Left colon (tissue), 2 donors: ENCODE data around the gene GC. TPM values are rescaled to one million over a fixed set of nuclear protein-coding genes. Genes with fewer than 3 reads are reported as not detected.
"Not testable (repeated sequence)": the region's sequence is repeated elsewhere in the genome, so short reads cannot be mapped to it uniquely, and the experiment has no call there.

Experiments used
- ATAC-seq: fragments of 200-7000 bp; cut with Tn5 transposase; one replicate; pipeline ENCODE4 v1.9.1; 2020; ENCODE audit warnings: mild to moderate bottlenecking, moderate library complexity
- DNase-seq, 2 donors: peaks; one replicate each; pipeline ENCODE4 v3.0.0-alpha.2; 2020
- intact Hi-C, 2 donors: fragments of 100-400 bp; cut with DNase I in 1 of 2; cut with micrococcal nuclease in 1 of 2; formaldehyde crosslinking; loops; one replicate each; pipeline versions ENCODE4 v1.11.2 to v1.14.0; 2022; cut with DNase I, micrococcal nuclease
- total RNA-seq, 2 donors: library from RNA; stranded (reverse); fragmentation: NEBNext Ultra II Directional; extraction: Animal tissue kit (Norgen Biotek cat#: 25700); gene quantifications; one replicate each; pipeline ENCODE4 v1.2.1, GENCODE V29; 2021
- donor health status: DM: no; HTN: no; CAD: no.
- donor health status: DM: yes; HTN: yes; CAD: no.

GC gene
- total RNA-seq, 2 donors from 2014 or later: not detected

DNA sequence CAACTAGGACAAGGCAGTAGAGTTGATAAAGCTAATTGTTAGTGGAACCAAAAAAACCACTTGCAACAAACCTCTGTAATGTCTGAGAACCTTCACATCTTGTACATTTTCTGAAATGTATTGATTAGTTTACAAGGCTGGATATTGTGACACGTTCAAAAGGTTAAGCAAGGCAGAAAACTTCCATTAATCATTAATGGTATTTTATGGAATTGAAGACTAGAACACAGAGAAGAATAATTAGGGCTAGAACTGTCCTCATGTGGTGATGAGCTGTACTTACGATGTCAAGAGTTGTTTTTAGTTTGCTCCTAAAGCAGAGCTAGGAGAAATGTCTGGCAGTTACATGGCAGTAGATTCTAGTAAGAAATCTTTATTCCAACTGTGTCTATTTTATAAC lies 12.3 kb downstream of the GC start:
- intact Hi-C loops: no loop called here
- ATAC-seq (no peak), DNase-seq (no peak)

- ATAC-seq: no peak
- DNase-seq: no peak
- intact Hi-C loops: no loop called here
Observed at GRCh38 chr4:71769434-71769833, 14.4 kb downstream of the GC start.

DNA sequence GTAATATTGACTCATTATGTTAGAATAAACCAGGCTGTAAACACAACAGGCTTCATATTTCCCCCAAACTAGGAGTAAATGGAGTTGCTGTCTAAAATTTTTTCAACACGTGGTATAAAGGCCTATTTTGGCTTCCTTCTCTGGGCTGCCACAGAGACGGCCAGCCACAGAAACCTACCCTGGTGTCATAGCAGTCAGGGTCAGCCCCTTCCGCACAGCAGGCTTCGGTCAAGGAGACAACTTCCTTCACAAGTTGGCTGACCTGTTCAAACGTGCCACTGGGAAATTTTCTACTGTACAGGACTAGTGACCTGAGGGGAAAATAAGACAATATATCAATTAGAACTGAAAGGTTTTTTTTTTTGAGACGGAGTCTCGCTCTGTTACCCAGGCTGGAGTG lies 15.8 kb downstream of the GC start:
- intact Hi-C loops: no loop called here
- DNase-seq (no peak), ATAC-seq (no peak)

DNA sequence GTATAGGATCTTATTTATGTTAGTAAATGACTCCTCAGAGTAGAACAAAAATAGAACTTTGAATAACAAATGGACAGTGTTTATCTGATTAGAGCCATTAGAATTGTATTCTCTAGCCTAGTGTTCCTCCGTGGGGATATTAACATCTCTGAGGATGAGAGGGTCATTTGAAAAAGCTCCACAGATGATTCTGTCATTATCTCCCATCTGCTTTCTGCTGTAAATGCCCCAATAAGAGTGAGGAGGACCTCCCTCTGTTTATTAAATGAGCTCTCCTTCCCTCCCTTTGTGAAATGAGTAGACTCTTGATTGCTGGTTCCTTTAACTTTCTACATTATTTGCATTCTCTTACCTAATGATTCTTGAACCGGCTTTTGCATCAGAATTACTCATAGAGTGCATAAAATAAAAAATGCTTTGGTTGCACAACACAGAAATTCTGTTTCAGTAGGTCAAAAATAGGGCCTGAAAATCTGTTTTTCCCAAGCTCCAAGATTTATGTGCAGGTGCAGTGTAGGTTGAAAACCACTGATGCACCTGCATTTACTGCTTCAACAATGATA lies 18.0 kb downstream of the GC start:
- DNase-seq (no peak), ATAC-seq (no peak)
- intact Hi-C loops: no loop called here

GRCh38 chr4:71765350-71765749 lies 18.5 kb downstream of the GC start:
- ATAC-seq: no peak
- intact Hi-C loops: no loop called here
- DNase-seq: no peak

- ATAC-seq: peak; percentile 100
- DNase-seq: peak; percentile 48 to 66
- intact Hi-C loops: no loop called here
Observed at GRCh38 chr4:71752383-71753042, 31.4 kb downstream of the GC start.

DNA sequence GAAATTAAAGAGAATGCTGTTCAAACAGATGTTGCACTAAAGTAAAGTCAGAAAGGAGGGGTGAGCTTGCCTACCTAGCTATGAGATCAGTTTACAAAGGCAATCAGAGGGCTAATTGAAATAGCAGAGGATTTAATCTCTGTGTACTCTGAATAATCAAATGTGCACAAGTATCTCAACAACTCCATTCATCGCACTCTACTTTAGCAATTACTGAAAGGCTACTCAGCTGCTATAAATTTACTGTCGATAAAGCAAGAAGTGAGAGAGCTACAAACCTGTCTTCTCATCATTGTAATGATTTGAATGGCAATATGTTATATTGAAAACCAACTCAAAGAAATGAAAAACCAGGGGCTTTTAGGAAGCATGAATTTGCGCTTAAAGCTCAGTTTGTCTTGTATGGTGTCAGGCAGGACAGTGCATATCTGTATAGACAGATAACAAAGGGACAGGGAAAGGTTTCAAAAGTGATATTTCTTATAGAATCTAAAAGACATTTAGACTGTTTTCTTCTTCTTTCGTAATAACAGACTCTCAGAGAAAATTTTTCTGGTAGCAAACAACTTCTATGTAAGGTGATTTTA lies 34.8 kb downstream of the GC start:
- intact Hi-C loops: no loop called here
- DNase-seq: no peak
- ATAC-seq: no peak

GRCh38 chr4:71746379-71746778 lies 37.5 kb downstream of the GC start:
- DNase-seq: no peak
- intact Hi-C loops: no loop called here
- ATAC-seq: no peak

DNA sequence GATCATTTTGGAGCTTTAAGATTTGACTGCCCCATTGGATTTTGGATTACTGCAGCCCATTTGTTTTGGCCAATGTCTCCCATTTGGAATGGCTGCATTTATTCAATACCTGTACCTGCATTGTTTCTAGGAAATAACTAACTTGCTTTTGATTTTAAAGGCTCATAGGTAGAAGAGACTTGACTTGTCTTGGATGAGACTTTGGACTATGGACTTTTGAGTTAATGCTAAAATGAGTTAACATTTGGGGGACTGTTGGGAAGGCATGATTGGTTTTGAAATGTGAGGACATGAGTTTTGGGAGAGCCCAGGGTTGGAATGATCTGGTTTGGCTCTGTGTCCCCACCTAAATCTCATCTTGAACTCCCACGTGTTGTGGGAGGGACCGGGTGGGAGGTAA lies 45.1 kb downstream of the GC start:
- ATAC-seq, DNase-seq, intact Hi-C loops: not testable (repeated sequence)

DNA sequence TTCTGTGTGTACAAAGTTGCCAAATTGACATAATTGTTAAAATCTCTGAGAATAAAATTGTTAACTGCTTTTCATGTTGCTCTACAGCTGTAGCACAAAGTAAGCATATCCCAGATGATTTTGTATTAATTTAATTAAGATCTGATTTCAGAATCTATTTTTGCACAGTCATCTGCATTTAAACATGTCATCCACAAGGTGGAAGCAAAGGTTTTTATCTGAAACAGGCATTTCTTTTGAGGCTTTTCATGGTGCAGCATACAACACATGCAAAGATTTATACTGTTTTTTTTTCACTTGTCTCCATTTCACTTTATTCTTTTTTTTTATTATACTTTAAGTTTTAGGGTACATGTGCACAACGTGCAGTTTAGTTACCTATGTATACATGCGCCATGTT lies 51.2 kb downstream of the GC start:
- DNase-seq (no peak), ATAC-seq (peak; percentile 49)
- intact Hi-C loops: no loop called here

- DNase-seq (no peak), ATAC-seq (no peak)
- intact Hi-C loops: no loop called here
Observed at GRCh38 chr4:71732066-71732465, 51.8 kb downstream of the GC start.

DNA sequence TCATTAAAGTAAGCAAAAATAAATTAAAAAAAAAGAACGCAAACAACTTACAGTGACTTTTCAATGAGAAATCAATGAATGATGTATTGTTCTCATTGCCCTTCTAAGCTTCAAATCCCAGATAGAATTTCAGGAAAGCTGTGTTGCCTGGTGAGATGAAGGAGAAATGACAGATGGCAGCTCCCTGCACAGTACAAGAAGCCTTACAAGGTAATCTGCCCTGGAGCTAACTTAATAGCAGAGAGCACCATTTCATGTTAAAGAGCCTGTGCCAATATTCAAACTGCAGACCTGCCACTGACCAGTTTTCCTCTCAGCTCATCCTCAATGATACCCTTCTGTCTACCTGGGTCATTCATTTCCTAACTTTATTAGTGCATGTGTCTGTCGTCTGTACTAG lies 54.0 kb downstream of the GC start:
- intact Hi-C loops: no loop called here
- DNase-seq: no peak
- no peak for ATAC-seq

- ATAC-seq (no peak), DNase-seq (no peak)
- intact Hi-C loops: loop anchor here in 1 of 2 donors (5.0 kb wide), 1 partner anchor 531 kb away; no protein-coding TSS in a partner anchor
Observed at GRCh38 chr4:71713611-71714203, 70.2 kb downstream of the GC start.

- intact Hi-C loops: loop anchor here in 1 of 2 donors (5.0 kb wide), 1 partner anchor 530 kb away; no protein-coding TSS in a partner anchor
- no peak for ATAC-seq
Observed at GRCh38 chr4:71711985-71712348, 71.9 kb downstream of the GC start.

DNA sequence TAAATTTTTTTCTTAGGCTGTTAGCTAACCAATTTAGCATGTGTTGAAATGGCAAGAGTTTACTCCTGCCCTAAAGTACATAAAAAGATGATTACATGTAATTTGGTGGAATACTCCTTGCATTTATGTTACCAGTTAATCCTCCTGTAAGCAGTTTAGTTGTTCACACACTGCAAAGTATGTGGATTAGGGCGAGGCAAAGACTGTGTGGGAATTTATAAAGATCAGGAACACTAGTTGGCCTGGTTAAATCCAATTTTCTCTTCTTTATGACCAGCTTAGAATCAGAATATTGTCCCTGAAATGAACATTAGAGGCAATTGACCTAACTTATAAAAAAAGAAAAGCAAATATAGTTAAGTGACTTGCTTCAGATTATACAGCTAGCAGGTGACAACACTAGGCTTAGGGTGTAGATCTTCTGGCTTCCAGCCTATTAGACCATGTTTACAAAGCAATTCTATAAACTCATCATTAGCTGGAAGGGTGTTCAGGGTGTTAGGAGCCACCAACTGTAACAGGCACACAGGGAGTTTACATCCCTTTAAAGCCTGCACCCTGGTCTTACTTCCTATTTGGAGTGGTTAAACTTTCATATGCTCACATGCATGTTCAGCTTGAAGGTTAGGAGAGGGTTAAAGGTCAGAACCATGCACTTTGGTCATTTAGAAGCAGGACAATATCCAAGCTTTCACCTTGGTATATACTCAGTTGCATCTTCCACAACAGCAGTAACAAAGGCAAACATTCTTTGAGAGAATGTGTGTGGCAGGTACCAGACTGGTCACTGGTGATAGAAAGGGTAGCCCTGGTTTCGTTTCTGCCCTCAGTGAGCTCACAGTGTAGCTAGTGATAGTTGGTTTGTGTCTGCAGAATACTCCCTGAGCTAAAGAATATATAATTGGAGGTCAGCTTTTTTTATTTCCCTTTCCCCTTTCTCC lies 72.6 kb downstream of the GC start:
- intact Hi-C loops: loop anchor here in 1 of 2 donors (5.0 kb wide), 1 partner anchor 529 kb away; no protein-coding TSS in a partner anchor
- DNase-seq (peak in 1 of 2 donors; percentile 28), ATAC-seq (peak; percentile 93)

More at GRCh38 chr4:71711985-71712348, 71.9 kb downstream of the GC start:
- DNase-seq: no peak

- intact Hi-C loops: loop anchor here in 1 of 2 donors (5.0 kb wide), 1 partner anchor 528 kb away; no protein-coding TSS in a partner anchor
- no peak for DNase-seq
- no peak for ATAC-seq
Observed at GRCh38 chr4:71709961-71710360, 73.9 kb downstream of the GC start.

DNA sequence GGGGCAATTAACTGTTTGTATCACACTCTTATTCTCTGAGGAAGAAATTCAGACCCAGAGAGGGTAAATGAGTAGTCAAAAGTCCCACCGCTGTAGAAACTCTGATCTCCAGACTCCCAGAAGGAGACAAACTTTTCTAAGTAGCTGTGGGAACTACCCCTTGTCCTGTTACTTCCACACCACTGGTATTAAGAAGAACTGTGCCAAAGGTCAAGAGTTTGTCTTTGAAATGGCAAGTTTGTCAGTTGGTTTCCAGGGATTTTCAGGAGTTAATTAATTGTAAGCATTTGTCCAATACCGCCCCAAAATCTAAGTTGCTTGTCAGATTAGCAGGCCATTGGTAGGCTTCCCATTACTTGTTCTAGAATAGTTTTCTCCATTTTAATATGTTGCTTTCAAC lies 85.7 kb downstream of the GC start:
- ATAC-seq (no peak), DNase-seq (no peak)
- intact Hi-C loops: no loop called here

- no peak for ATAC-seq
- intact Hi-C loops: no loop called here
- no peak for DNase-seq
Observed at GRCh38 chr4:71697031-71697430, 86.8 kb downstream of the GC start.

DNA sequence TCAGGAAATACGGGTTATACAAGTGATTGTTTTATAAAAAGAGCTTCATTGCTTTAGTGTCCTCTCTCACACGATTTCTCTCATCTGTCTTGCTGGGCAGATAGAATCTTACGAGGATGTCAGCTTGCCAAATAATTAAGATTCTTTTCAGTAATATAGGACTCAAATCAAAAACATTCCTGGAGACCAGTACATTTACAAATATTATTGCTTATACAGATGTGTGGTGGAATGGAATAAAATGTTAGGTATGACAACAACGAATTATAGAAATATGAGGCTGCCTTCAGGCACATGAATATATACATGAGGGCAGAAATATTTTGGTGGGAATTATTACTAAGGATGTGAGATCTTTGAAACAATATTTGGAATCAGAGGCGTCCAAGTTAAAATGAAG lies 88.9 kb downstream of the GC start:
- ATAC-seq (no peak), DNase-seq (no peak)
- intact Hi-C loops: no loop called here
